ENCODE measurements around the gene COL23A1.
"Not testable (repeated sequence)": the region's sequence is repeated elsewhere in the genome, so short reads cannot be mapped to it uniquely, and the experiment has no call there.

The COL23A1 gene

GRCh38 chr5:178232920-178233429 is 357.2 kb downstream of the COL23A1 start:
- DNase-seq: peak in 2 of 51 donors; percentile 13 to 15

GRCh38 chr5:178232124-178232919 is 357.9 kb downstream of the COL23A1 start, which contains the start of gene PHYKPL:
PHYKPL (minus strand) TSS chr5:178232802; CDS start chr5:178232550, 252 bp downstream.
- peak in 48 of 51 donors; percentile 35 to 86 (median 64) for DNase-seq

GRCh38 chr5:178231539-178232123 is 358.6 kb downstream of the COL23A1 start:
- DNase-seq: peak in 2 of 51 donors; percentile 46 to 51

- DNase-seq: peak in 16 of 51 donors; percentile 10 to 66 (median 34)
Measured at GRCh38 chr5:178230879-178231538, 359.2 kb downstream of the COL23A1 start.

GRCh38 chr5:178229861-178230260 is 360.3 kb downstream of the COL23A1 start:
- no peak for DNase-seq

- not testable (repeated sequence) for DNase-seq
Measured at GRCh38 chr5:178229111-178229510, 361.1 kb downstream of the COL23A1 start.

- no peak for DNase-seq
Measured at GRCh38 chr5:178228609-178229008, 361.6 kb downstream of the COL23A1 start.

GRCh38 chr5:178227929-178228328 is 362.3 kb downstream of the COL23A1 start:
- no peak for DNase-seq

- no peak for DNase-seq
Measured at GRCh38 chr5:178227138-178227659, 363.0 kb downstream of the COL23A1 start.

- DNase-seq: no peak
Measured at GRCh38 chr5:178225174-178225573, 365.0 kb downstream of the COL23A1 start.

GRCh38 chr5:178224403-178224802 is 365.8 kb downstream of the COL23A1 start:
- no peak for DNase-seq

GRCh38 chr5:178223828-178224335 is 366.3 kb downstream of the COL23A1 start:
- no peak for DNase-seq

- no peak for DNase-seq
Measured at GRCh38 chr5:178223196-178223773, 366.9 kb downstream of the COL23A1 start.

- DNase-seq: no peak
Measured at GRCh38 chr5:178222292-178222691, 367.9 kb downstream of the COL23A1 start.

GRCh38 chr5:178221853-178222252 is 368.3 kb downstream of the COL23A1 start:
- DNase-seq: no peak

- no peak for DNase-seq
Measured at GRCh38 chr5:178221282-178221681, 368.9 kb downstream of the COL23A1 start.

GRCh38 chr5:178218827-178219226 is 371.4 kb downstream of the COL23A1 start:
- no peak for DNase-seq

- no peak for DNase-seq
Measured at GRCh38 chr5:178218237-178218776, 371.9 kb downstream of the COL23A1 start.

GRCh38 chr5:178216779-178217178 is 373.4 kb downstream of the COL23A1 start:
- DNase-seq: no peak

GRCh38 chr5:178216088-178216534 is 374.1 kb downstream of the COL23A1 start:
- DNase-seq: no peak
